NOMO-1 treated with dmso at 0.1 percent for 144 hours (cell line): ENCODE results near the gene NFKBIB.
A peak's percentile ranks its signal among the peaks of the same experiment; 100 is the strongest.
"Not testable (repeated sequence)": the region's sequence is repeated elsewhere in the genome, so short reads cannot be mapped to it uniquely, and the experiment has no call there.

Experiments
- DNase-seq: peaks from one replicate; lab custom pipeline; 2025; ENCODE audit not compliant: unreplicated experiment; lab: John Stamatoyannopoulos, UW

The NFKBIB gene, protein sequence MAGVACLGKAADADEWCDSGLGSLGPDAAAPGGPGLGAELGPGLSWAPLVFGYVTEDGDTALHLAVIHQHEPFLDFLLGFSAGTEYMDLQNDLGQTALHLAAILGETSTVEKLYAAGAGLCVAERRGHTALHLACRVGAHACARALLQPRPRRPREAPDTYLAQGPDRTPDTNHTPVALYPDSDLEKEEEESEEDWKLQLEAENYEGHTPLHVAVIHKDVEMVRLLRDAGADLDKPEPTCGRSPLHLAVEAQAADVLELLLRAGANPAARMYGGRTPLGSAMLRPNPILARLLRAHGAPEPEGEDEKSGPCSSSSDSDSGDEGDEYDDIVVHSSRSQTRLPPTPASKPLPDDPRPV

DNA sequence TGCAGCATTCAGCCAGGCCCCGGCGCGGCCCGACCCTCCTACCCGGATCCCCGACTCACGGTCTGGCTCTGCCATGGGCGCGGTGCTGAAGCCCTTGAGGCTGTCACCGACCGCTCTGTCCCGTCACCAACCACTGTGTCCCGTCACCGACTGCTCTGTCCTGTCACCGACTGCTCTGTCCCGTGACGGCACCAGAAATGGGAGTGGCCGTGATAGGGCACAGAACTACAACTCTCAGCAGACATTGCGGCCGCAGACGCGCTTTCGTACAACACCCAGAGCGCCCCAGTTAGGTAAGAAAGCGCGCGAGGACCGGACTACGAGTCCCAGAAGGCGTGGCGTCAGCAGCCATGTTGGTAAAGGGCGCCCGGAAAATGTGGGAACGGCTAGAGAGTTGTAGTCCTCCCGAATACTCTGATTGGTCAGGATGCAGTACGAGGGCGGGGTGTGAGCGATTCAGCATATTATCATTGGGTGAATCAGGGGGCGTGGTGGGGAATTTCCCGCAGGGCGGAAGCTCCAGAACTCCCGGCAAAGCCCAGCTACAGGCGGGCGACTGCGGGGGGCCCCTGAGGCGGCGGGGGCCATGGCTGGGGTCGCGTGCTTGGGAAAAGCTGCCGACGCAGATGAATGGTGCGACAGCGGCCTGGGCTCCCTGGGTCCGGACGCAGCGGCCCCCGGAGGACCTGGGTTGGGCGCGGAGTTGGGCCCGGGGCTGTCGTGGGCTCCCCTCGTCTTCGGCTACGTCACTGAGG is at the start of gene NFKBIB, which contains the start of gene SIRT2:
NFKBIB (plus strand) TSS at position 523 of the 755 bp plus-strand sequence; CDS start at position 587, 64 bp downstream.
SIRT2 (minus strand) TSS at position 172 of the 755 bp plus-strand sequence; CDS start at position 75, 97 bp downstream.
- peak; percentile 99 for DNase-seq

DNA sequence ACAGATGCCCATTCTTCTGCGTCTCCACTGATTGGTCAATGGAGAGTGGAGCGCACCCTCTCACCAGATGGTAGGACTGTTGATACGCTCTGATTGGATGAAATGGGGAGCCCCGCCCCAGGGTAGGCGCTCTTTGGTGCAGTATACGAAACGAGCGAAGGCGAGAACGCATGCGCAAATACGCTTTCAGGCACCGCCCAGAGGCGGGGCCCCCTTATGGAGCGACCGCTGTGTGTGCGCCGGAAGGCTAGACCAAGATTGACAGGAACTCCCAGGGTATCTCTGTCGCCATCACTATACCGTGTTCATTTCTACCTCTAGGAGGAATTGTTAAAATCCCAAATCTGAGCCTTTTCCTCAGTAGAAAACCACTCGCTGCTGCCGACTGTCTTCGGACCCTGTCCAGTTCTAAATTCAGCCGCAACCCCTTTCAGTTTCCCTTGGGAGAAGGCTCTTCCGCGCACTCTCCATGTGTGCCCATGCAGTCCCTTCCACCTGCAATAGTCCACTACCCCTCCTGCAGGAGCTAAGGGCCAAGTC is 49.3 kb upstream of the NFKBIB start:
- no peak for DNase-seq

DNA sequence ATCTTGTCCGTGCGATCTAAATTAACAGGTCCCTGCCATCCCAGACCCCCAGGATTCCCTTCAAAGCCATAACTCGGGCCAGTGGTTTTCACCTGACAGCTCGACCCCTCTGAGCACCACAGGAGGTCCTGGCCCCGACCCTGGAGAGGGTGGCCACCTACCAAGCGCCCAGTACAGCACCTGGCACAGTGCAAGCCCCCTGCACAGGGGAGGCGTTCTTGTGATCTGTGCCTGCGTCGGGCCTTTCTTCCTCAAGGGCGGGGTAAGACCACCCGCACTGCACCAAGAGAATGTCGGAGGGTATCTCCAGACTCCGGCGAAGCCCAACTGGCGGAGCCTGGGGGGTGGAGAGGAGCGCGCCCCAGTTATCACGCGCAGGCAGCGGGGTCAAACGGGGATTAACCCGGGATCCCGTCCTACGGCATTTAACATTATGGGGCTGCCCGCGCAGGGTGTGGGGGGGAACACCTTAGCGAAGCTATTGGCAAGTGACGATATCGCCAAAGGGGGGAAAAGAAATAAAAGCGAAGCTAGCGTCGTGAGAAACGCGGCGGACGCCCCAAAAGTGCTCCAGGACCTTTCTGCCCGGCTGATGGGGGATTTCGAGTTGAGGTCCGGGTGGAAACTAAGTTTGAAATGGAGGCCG is 48.7 kb upstream of the NFKBIB start:
- no peak for DNase-seq

DNA sequence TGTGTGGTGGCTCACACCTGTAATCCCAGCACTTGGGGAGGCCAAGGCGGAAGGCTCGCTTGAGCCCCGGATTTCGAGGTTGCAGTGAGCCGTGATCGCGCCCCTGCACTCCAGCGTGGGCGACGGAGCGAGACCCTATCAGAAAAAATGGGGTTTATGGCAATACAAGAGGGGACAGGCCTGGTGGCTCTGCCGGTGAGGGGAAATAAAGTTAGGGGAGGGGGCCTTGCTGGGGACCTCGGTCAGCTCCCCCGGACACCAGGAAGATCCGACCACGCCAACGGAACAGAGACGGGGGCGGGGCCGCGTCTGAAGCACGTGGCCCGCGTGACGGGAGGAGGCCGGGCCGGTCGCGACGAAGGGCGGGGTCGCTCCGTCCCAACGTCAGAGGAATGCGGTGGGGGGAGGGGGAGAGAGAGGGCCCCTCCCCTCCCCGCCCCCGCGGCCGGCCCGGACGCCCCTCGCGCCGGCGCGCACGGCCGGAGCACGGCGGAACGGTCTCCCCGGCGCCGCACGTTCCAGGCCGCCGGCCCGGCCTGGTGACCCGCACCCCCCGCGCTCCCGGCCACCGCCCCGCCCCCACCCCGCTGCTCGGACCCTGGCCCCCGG is 48.0 kb upstream of the NFKBIB start:
- DNase-seq, result peak; percentile 87

DNA sequence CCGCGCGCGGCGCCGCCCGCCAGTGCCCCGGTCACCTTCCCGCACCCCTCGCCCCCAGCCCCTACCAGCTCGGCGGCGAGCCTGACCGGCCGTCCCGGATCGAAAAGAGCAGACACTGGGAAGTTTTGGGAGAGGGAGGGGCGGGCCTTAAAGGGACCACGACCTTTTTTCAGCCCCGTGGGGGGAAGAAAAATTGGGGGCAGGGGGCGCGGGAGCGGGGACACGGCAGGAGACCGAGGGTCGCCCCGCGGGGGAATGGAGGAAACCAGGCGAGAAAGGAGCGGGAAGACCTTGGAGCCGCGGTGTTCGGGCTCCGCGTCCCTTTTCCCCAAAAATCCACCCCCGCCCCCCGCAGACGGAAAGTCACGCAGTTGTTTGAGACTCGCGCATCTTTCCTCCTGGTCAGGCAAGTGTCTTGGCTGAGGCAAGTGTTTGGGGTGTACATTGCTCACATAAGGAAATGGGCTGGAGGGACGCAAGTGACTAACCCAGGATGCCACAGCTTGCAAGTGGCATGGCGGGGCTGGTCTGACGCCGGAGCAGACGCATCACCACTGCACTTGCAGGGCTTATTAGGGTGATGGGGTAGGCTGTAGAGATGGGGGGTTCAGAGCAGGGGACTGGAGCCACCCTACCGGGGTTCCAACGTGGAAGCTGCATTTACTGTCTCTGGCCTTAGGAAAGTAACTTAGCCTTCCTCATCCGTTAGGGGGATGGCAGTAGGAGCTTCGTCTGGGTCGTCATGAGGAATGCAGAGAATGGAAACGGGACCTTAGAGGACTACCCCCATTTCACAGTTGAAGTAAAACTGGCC is 47.3 kb upstream of the NFKBIB start:
- peak; percentile 66 for DNase-seq

DNA sequence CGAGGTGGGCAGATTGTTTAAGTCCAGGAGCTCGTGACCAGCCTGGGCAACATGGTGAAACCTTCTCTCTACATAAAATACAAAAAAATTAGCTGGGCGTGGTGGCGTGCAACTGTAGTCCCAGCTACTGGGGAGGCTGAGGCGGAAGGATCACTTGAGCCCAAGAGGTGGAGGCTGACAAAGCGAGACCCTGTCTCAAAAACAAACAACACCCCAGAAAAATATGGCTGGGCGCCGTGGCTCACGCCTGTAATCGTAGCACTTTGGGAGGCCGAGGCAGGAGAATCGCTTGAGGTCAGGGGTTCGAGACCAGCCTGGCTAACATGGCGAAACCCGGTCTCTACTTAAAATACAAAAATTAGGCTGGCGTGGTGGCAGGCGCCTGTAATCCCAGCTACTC is 46.6 kb upstream of the NFKBIB start:
- DNase-seq, result no peak

DNA sequence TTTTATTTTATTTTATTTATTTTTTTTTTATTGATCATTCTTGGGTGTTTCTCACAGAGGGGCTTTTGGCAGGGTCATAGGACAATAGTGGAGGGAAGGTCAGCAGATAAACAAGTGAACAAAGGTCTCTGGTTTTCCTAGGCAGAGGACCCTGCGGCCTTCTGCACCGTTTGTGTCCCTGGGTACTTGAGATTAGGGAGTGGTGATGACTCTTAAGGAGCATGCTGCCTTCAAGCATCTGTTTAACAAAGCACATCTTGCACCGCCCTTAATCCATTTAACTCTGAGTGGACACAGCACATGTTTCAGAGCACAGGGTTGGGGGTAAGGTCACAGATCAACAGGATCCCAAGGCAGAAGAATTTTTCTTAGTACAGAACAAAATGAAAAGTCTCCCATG is 44.8 kb upstream of the NFKBIB start:
- DNase-seq, result not testable (repeated sequence)

DNA sequence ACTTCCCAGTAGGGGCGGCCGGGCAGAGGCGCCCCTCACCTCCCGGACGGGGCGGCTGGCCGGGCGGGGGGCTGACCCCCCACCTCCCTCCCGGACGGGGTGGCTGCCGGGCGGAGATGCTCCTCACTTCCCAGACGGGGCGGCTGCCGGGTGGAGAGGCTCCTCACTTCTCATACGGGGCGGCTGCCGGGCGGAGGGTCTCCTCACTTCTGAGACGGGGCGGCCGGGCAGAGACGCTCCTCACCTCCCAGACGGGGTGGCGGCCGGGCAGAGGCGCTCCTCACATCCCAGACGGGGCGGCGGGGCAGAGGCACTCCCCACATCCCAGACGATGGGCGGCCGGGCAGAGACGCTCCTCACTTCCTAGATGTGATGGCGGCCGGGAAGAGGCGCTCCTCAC is 44.0 kb upstream of the NFKBIB start:
- DNase-seq, result not testable (repeated sequence)

DNA sequence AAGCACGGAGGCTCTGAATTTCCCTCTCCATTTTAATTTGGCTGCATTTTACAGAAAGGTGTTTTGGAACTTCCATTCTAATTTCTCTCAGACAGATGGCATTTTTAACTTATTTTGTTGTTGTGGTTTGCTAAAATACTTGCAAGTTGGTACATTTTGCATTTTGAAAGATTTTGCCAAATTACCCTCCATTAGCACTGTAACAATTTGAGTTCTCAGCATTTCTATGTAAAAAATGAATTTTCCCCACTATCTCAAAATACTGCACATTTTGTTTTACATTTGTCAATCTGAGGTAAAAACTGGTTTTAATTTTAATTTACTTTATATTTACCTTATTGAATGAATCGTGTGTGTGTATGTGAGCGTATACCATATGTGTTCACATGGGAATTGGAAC is 43.0 kb upstream of the NFKBIB start:
- no peak for DNase-seq

DNA sequence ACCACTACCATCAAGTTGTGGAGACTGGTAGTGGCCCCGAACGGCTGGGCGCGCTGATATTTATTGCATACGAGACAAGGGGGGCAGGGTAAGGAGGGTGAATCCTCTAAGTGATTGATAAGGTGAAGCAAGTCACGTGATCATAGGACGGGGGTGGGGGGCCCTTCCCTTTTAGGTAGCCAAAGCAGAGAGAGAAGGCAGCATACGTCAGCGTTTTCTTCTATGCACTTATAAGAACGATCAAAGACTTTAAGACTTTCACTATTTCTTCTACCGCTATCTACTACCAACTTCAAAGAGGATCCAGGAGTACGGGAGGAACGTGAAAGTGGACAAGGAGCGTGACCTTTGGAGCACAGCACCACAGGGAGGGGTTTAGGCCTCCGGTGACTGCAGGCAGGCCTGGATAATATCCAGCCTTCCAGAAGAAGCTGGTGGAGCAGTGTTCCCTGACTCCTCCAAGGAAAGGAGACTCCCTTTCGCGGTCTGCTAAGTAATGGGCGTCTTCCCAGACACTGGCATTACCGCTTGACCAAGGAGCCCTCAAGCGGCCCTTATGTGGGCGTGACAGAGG is 40.1 kb upstream of the NFKBIB start:
- not testable (repeated sequence) for DNase-seq

DNA sequence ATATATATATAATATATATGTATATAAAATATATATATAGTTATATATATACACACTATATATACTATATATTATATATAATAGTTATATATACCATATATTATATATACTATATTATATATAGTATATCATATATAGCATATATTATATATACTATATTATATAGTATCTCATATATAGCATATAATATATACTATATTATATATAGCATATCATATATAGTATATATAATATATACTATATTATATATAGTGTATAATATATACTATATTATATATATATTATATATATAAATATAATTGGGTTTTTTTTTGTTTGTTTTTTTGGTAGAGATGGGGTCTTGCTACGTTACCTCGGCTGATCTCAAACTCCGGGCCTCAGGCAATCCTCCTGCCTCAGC is 38.4 kb upstream of the NFKBIB start:
- DNase-seq, result no peak

DNA sequence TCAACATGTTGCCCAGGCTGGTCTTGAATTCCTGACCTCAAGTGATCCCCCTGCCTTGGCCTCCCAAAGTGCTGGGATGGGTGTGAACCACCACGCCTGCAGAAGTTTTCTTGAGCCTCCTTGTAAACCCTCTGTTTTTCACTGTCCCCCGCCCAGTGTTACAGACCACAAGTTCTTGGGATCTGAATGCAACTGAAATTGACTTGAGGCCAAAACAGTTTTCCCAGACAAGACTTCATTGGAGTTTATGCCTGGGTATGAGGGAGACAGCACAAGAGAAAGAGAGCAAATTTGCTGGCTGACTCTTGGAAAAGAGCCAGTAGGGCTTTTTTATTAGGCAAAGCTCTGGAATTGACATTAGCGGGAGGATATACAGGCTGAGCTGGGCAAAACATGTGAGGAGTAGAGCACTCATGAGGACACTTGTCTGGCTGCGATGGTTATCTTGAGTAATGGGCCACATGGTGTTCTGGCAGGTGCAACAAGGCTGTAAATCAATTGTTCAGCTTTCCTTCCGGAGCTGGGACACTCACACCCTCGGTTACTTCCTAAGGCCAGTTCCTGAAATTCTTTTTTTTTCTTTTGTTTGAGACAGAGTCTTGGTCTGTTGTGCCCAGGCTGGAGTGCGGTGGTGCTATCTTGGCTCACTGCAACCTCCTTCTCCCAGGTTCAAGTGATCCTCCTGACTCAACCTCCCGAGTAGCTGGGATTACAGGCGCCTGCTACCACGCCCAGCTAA is 37.3 kb upstream of the NFKBIB start:
- DNase-seq, result no peak

DNA sequence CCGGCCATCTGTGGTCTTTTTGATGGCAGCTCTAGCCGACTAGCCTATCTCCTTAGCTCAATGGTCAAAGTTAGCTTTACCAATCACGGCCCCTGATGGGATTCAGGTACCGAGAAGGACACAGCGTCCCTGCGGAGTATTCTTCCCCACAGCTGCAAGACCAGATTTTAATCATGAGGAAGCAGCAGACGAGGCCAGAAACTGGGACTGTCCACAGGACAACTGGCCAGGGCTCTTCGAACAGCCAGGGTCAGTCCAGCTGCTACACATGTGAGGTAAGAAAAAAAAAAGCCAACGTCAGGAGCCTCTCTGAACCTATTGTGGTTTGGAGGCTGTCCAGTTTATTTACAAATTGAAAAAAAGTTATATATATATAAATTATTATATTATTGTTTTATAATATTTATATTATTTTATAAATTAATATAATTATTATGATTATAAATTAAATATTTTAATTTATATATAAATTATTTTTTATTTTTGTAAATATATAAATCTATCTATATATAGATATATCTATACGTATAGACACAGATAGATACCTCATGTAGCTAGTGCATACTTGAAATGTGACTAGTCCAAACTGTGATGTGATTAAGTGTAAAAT is 32.5 kb upstream of the NFKBIB start:
- DNase-seq, result no peak

DNA sequence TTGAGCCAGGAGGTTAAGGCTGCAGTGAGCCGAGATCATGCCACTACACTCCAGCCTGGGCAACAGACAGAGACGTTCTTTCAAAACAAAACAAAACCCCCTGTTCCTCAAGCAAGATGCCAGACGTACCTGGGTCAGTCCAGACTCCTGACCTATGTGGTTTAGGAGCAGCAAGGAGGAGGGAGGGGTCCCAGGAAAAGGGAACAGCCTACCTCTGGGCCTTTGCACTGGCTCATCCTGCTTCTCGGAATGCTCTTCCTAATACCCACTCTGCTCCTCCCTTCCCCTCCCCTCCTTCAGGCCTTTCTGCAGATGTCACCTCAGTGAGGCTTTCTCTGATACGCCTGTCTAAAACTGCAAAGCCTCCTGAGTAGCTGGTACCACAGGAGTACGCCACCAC is 31.2 kb upstream of the NFKBIB start:
- DNase-seq, result no peak

DNA sequence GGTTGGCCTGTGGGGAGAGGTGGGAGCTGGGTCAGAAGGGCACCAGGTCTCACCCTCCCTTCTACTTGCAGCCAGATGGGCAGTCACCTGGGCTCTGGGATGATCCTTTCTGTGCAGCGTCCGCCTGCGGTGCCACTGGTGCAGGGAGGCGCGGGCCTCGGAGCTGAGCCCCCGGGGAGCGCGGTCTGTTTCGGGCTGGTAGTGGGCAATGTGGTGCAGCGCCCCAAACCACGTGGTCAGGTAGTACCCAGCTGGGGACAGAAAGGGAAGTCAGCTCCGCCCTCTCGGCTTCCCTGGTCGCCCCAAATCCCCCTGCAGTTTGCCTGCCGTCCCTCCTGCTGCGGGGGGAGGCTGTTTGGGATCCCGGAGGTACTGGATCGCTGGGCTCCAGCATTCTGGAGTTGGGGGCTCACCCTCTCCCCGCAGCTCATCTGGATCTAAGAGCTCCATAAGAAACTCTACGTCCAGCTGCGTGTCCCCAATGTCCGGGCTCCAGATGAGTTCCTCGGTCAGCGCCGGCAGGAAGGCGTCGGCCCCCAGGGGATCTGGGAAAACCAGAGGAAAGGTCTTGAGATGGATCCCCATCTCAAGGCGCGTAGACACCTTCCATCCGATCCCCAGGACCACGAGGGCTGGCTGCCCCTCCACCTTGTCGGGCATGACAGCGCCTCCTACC is 30.5 kb upstream of the NFKBIB start:
- no peak for DNase-seq

DNA sequence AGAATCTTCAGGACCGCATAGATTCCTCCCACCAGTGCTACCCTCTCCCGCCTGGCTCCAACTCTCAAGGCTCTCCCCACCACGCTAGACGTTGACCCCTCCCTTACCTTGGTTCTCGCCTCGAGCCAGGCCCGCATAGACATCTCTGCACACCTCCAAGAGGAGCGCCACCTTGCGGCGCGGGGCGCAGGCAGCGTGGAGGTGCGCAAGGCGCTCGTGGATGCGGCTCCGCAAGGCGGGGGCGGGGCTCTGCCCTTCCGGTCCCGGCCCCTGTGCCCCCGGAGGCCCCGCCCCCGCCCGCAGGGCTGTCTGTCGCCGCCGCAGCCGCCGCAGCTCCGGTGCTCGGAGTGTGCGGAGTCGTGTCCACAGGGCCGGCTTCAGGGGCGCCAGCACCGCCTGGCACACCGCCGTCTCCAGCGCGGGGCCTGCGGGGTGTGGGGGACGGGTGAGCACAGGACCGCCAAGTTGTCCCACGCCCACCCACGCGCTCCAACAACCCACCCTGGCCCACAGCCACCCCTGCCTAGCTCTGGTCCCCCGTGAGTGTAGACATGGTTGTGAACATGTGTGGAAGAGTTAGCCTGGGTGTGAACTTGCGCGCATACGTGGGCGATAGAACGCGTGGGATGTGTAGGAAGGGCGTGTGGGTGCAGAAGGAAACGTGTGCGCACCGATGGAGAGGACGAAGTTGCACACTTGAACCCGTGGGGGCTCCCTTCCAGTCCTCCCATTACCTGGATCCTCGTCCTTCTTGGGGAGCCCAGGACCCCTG is 29.7 kb upstream of the NFKBIB start:
- no peak for DNase-seq

DNA sequence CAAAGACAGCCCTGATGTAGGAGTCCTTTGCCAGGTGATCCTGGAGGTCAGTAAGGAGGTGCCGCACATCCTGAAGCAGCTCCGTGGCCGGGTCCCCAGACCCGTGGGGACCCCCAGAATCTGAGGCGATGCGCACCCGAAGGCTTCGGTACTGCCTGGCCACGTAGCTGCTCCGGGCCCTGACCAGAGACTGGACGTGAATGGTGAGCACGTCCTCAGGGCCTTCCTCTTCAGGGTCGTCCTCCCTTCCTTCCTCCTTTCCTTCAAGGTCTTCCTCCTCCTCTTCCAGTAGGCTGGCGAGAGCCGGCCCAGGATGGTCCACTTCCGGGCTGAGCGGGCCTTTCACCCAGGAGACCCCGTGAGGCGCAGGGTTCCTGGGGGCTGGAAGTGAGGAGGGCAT is 29.2 kb upstream of the NFKBIB start:
- DNase-seq, result no peak
